Measurements from ENCODE around the gene GPR87. TPM values are rescaled to one million over a fixed set of nuclear protein-coding genes. Genes with fewer than 3 reads are reported as not detected.

GPR87 gene, protein sequence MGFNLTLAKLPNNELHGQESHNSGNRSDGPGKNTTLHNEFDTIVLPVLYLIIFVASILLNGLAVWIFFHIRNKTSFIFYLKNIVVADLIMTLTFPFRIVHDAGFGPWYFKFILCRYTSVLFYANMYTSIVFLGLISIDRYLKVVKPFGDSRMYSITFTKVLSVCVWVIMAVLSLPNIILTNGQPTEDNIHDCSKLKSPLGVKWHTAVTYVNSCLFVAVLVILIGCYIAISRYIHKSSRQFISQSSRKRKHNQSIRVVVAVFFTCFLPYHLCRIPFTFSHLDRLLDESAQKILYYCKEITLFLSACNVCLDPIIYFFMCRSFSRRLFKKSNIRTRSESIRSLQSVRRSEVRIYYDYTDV
- not detected in 2 replicates for total RNA-seq

DNA sequence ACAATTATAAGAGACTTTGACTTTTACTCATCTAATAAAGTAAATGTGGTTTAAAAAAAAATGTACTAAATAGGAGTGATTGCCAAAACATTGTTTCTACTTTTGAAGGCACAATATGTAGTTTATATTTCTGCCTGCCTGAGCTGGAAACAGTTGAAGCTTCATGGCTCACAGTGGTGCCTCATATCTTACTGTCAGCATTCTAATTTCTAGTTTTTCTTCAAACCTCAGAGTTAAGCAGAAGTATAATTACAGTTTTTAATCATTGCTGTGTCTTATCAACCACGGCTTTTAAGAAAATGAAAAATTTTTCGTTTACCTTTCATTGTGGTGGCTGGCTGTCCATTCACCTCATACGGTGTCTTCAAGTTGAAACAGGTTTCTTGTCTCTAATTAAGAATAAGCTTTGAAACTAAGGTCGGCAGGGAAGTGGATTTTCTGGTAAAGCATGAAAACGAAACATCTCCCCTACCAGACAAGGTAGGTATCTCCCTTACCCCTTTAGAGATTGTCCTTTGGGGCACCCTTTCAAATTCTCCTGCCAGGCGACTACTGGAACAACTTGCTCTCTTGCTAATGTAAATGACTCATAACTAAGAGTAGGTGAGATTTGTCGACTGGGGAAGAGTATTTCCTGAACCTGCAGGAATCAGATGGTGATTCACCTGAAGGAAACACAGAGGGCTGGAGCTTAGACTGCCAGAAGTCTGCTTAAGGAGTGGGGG is at the start of gene GPR87:
TSS of gene GPR87 (minus strand) at position 554 of the 725 bp plus-strand sequence. CDS start 16,720 bp downstream, outside the sequence.

GRCh38 chr3:151329363-151329762 is 12.7 kb upstream of the GPR87 start, which contains the start of gene P2RY13:
P2RY13 (minus strand) TSS chr3:151329549; CDS start chr3:151329528, 21 bp downstream.

DNA sequence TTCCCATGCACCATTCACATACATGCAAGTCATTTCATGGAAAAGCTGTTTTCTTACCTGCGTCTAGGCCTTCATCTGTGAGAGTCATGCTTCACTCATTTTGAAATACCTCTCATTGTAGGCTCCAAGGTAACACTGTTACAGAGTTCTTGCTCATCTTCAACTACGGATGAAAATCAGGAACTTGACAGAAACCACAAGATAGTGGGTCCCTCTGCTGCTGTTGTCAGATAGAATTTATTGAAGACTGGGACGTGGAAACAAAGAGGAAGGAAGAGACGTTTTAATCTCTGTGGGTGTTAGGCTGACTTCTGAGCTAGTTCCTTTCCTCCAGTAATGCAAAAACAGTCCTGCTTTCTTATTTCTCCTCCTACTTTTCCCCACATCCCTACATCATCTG is 38.4 kb downstream of the GPR87 start, which contains the start of gene P2RY14:
TSS of gene P2RY14 (minus strand) at position 313 of the 400 bp plus-strand sequence. CDS start 64,226 bp downstream, outside the sequence.

Other genes starting within 250 kb of the GPR87 start
- under 0.01 and 0.17 TPM in 2 replicates for gene MED12L, start 231.2 kb downstream of the GPR87 start, total RNA-seq
- gene GPR171, start 113.6 kb downstream of the GPR87 start, total RNA-seq, result not detected in 2 replicates
- not detected in 2 replicates for gene P2RY14, start 38.3 kb downstream of the GPR87 start, total RNA-seq
- not detected in 2 replicates for gene P2RY13, start 12.7 kb upstream of the GPR87 start, total RNA-seq
- not detected in 2 replicates for gene P2RY12, start 67.9 kb upstream of the GPR87 start, total RNA-seq
- gene IGSF10, start 144.2 kb upstream of the GPR87 start, total RNA-seq, result under 0.01 TPM in 1 of 2 replicates, not detected in the other

Measured in dermis lymphatic vessel endothelial cell (primary cell).